ENCODE measurements around the gene SDHB.

DNA sequence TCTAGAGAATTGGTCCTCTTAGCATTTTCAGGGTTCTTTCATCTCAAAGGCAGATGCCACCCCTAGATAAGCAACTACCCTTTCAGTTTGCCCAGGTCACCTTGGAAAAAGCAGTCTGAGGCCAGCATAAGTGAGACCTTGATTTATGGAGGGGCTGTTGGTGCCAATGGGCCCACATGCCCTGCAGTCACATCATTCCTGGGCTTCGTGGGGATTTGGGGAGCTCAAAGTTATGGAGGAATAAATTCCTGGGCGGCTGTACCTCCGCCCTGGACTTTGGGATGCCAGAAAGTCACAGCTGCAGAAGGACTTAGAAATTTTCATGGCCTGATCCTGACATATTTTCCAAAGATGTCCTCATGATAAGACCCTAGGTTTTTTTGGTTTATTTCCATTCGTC, 2.7 kb upstream of the SDHB start:
- TF ChIP-seq POLR2A (IDR thresholded peaks at IDR 0.05), result no peak
- TF ChIP-seq, protein P1, sequence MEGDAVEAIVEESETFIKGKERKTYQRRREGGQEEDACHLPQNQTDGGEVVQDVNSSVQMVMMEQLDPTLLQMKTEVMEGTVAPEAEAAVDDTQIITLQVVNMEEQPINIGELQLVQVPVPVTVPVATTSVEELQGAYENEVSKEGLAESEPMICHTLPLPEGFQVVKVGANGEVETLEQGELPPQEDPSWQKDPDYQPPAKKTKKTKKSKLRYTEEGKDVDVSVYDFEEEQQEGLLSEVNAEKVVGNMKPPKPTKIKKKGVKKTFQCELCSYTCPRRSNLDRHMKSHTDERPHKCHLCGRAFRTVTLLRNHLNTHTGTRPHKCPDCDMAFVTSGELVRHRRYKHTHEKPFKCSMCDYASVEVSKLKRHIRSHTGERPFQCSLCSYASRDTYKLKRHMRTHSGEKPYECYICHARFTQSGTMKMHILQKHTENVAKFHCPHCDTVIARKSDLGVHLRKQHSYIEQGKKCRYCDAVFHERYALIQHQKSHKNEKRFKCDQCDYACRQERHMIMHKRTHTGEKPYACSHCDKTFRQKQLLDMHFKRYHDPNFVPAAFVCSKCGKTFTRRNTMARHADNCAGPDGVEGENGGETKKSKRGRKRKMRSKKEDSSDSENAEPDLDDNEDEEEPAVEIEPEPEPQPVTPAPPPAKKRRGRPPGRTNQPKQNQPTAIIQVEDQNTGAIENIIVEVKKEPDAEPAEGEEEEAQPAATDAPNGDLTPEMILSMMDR (IDR thresholded peaks at IDR 0.05), result no peak
